Measurements from ENCODE around the gene PRDM16. TPM values are rescaled to one million over a fixed set of nuclear protein-coding genes. Genes with fewer than 3 reads are reported as not detected.

The PRDM16 gene
- total and polyA plus RNA-seq, 7 donors = 0.04 to 1.2 (median 0.31) TPM

GRCh38 chr1:3229081-3229725 is 160.2 kb downstream of the PRDM16 start:
- Histone ChIP-seq H3K36me3 (ENCODE audit: insufficient read depth in 1 of 2, low read depth in 1 of 2) (no peaks in the 10 kb centered on the region), H3K27me3 (ENCODE audit: insufficient read depth in 3 of 3, low read length in 2 of 3) (peaks cover 0 to 53% (median 11%) of the 10 kb centered on the region in 3 donors), H3K27ac (no peak overlapping the region), H3K4me1 (no peaks in the 10 kb centered on the region), H3K9me3 (no peaks in the 10 kb centered on the region), H3K4me3 (no peak overlapping the region)
- ATAC-seq (no peak), DNase-seq (no peak)
- TF ChIP-seq CTCF (IDR thresholded peaks at IDR 0.05) = no peak
- WGBS, 3 donors = 77 to 82% (median 79%) methylated on average over 14 of the region's 14 CpGs
- intact Hi-C loops (cut with DNase I) = no loop called here

GRCh38 chr1:3230553-3230952 is 161.6 kb downstream of the PRDM16 start:
- no peak for DNase-seq
- intact Hi-C loops (cut with DNase I) = no loop called here
- WGBS, 3 donors = 70 to 76% (median 71%) methylated on average over 15 of the region's 15 CpGs
- no peak for ATAC-seq
- H3K27ac ChIP-seq = no peak overlapping the region
- no peaks in the 10 kb centered on the region for H3K36me3 ChIP-seq (ENCODE audit: insufficient read depth in 1 of 2, low read depth in 1 of 2)
- H3K4me3 ChIP-seq = no peak overlapping the region
- no peak for TF ChIP-seq CTCF (IDR thresholded peaks at IDR 0.05)
- H3K9me3 ChIP-seq = no peaks in the 10 kb centered on the region
- peaks cover 0 to 53% (median 13%) of the 10 kb centered on the region in 3 donors for H3K27me3 ChIP-seq (ENCODE audit: insufficient read depth in 3 of 3, low read length in 2 of 3)
- no peaks in the 10 kb centered on the region for H3K4me1 ChIP-seq

- Histone ChIP-seq H3K4me3 (no peak overlapping the region), H3K9me3 (no peaks in the 10 kb centered on the region), H3K27ac (no peak overlapping the region), H3K27me3 (ENCODE audit: insufficient read depth in 3 of 3, low read length in 2 of 3) (peaks cover 0 to 55% (median 13%) of the 10 kb centered on the region in 3 donors), H3K4me1 (no peaks in the 10 kb centered on the region), H3K36me3 (ENCODE audit: insufficient read depth in 1 of 2, low read depth in 1 of 2) (no peaks in the 10 kb centered on the region)
- ATAC-seq = no peak
- TF ChIP-seq CTCF (IDR thresholded peaks at IDR 0.05) = no peak
- intact Hi-C loops (cut with DNase I) = no loop called here
- 78 to 82% (median 79%) methylated on average over 24 of the region's 24 CpGs for WGBS, 3 donors
- DNase-seq = no peak
Measured at GRCh38 chr1:3231245-3231644, 162.2 kb downstream of the PRDM16 start.

GRCh38 chr1:3231826-3232225 is 162.8 kb downstream of the PRDM16 start:
- no peaks in the 10 kb centered on the region for H3K9me3 ChIP-seq
- no peak for TF ChIP-seq CTCF (IDR thresholded peaks at IDR 0.05)
- WGBS, 3 donors = 20 to 22% (median 22%) methylated on average over 16 of the region's 16 CpGs
- no peaks in the 10 kb centered on the region for H3K36me3 ChIP-seq (ENCODE audit: insufficient read depth in 1 of 2, low read depth in 1 of 2)
- no peak overlapping the region for H3K27ac ChIP-seq
- ATAC-seq = no peak
- no peak for DNase-seq
- intact Hi-C loops (cut with DNase I) = no loop called here
- peaks cover 0 to 54% (median 16%) of the 10 kb centered on the region in 3 donors for H3K27me3 ChIP-seq (ENCODE audit: insufficient read depth in 3 of 3, low read length in 2 of 3)
- no peaks in the 10 kb centered on the region for H3K4me1 ChIP-seq
- no peak overlapping the region for H3K4me3 ChIP-seq

GRCh38 chr1:3233031-3233430 is 164.0 kb downstream of the PRDM16 start:
- Histone ChIP-seq H3K27ac (no peak overlapping the region), H3K4me3 (no peak overlapping the region), H3K27me3 (ENCODE audit: insufficient read depth in 3 of 3, low read length in 2 of 3) (peaks cover 0 to 52% (median 18%) of the 10 kb centered on the region in 3 donors), H3K9me3 (no peaks in the 10 kb centered on the region), H3K4me1 (no peaks in the 10 kb centered on the region), H3K36me3 (ENCODE audit: insufficient read depth in 1 of 2, low read depth in 1 of 2) (no peaks in the 10 kb centered on the region)
- DNase-seq = no peak
- intact Hi-C loops (cut with DNase I) = no loop called here
- no peak for ATAC-seq
- TF ChIP-seq CTCF (IDR thresholded peaks at IDR 0.05) = no peak
- 82 to 88% (median 85%) methylated on average over 15 of the region's 15 CpGs for WGBS, 3 donors
